Stimulated activated CD4-positive, alpha-beta T cell treated with anti-CD3 and anti-CD28 coated beads, Interleukin-12 subunit alpha, Interleukin-12 subunit beta, amount 100 ng/mL, for 4 hours (primary cell): ENCODE measurements around the gene MED27.

Experiments
- DNase-seq: peaks from one replicate; pipeline ENCODE4 v3.0.0-alpha.2; 2020

Gene MED27

GRCh38 chr9:131874916-131875670, 204.6 kb downstream of the MED27 start:
- no peak for DNase-seq

DNA sequence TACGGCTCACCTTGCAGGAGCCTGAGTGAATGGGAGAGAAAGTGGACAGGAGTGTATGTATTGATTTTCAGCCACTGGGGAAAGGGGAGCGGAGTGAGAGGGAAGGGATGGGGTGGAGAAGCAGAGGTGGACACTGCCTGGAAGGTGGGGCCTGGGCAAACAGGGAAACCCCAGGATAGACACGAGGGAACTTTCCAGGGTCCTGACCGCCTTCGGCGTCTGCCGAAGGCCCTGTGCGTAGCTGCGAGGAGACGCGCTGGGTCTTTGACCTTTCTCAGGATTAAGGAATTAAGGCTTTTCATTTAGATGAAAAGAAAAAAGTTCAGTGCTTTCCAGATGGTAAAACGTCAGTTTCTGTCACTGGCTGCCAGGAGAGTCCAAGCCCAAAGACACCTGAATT, 205.2 kb downstream of the MED27 start:
- no peak for DNase-seq

DNA sequence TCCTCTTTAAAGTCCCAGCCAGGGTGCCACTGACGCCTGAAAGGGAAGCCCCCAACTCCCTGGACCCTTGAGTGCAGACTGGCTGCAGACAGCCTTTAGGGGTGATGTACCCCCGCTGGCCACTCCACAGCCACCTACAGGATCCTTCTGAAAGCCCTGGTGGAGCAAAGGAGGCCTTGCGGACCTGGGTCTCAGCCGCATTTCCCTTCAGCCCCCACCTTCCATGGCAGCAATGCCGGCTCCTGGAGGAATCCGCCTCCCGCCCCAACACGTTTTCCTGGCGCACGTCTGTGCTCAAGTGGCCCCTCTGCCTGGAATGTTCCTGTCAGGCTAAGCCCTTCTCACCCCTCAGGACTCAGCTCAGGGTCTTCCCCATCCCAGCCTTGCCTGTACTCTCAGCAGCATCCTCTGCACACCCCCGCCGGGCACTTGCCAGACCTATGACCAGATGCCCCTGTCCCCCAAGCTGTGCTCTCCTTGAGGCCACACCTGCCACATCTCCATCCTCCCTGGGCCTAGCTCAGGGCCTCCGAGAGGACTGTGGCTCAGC, 205.7 kb downstream of the MED27 start:
- no peak for DNase-seq

- no peak for DNase-seq
These were observed 206.3 kb downstream of the MED27 start for GRCh38 chr9:131873335-131873734.

GRCh38 chr9:131872702-131873101, 207.0 kb downstream of the MED27 start:
- DNase-seq, result no peak

- DNase-seq, result no peak
These were observed 207.7 kb downstream of the MED27 start for GRCh38 chr9:131872006-131872405.

DNA sequence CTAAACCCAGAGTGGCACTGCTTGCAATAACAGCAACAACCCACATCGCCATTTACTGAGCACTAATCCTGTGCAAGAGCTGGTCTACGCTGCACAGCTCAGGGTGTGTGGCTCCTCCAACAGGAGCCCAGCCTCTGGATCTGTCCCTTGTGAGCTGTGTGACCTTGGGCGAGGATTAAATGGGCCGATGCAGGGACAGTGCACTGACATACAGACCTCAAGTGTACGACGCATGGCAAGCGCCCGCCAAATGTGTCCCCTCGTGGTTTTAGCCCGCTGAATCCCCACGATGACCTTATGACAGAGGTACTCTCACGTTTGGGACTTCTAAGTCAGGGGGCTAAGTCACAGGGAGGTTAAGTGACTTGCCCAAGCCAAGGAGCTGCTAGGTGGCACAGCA, 209.5 kb downstream of the MED27 start:
- DNase-seq, result no peak

DNA sequence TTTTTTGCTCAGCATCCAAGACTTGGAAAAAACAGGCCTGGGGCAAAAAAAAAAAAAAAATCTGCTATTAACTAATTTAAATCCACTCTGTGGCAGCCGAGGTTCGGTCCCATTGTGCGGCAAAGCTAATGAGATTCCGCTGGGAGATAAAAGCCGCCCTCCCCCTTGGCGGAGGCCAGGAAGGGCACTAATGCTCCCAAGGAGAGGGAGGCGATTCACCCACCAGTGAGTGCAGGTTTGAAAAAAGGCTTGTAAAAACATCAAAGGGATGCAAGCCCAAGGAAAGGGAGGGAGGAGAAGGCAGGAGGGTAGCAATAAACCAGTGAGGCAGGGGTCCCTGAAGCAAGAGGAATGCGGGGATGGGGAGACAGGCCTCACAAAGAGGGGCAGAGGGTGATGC, 210.3 kb downstream of the MED27 start:
- DNase-seq, result no peak

DNA sequence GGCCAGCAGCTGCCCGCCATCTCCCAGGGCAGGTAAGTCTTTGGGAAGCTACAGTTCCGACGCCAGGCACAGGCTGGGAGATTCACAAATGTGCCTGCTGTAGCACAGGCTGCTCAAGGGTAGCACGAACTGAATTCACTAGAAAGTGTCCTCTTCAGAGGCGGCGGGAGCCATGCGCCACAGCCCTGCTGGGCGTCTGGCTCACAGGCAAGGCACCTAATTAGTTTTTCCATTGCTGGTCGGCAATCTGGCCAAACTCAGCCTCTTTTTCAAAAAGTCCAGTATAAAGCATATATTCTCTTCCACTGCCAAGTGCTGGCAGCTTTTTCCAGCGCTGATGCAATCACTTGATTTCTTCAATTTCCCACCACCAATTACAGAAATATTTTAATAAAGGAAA, 210.9 kb downstream of the MED27 start:
- no peak for DNase-seq

DNA sequence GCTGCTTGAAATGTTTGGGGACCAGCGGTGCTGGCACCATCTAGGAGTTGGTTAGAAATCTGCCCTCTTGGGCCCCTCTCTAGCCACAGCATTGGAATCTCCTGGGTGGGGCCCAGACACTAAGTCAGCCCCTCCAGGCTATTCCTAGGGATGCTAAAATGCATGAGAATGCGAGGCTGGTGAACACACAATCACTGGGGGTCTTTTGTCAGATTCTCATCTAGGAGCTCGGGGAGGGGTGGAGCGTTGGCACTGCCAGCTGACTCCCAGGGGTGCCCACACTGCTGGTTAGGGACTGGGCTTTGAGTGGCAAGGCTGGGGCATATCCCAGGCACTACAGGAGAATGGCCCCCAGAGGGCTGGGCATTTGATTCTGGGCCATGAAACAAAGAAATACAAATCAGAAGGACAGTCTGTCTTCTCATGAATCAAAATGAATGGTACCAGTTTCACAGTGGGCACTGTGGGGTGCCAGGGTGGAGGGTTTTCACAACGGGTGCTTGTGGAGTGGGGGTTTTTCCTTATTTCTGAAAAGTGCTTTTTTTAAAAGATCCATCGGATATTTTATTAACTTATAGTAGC, 212.0 kb downstream of the MED27 start:
- no peak for DNase-seq

GRCh38 chr9:131865446-131866195, 214.0 kb downstream of the MED27 start:
- no peak for DNase-seq

DNA sequence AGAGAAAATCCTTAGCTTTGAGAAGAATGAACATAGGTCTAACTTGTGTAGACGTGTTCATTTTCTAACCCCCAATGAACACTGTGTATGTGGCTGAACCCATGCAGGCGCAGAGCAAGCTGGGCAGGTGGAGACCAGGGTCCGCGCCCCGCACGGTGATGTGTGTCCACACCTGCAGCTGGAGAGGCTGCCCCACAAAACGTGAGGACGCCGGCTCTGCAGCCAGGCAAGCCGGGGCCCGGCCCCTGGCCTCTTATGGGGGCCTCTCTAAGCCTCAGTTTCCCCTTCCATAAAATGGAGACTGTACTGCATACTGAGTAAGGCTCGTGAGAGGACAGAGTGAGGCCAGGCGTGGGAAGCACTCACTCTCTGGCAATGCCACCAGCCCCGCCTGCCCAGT, 215.1 kb downstream of the MED27 start:
- DNase-seq, result no peak

- DNase-seq, result no peak
These were observed 216.3 kb downstream of the MED27 start for GRCh38 chr9:131863306-131863896.

- DNase-seq, result no peak
These were observed 217.4 kb downstream of the MED27 start for GRCh38 chr9:131862261-131862660.

GRCh38 chr9:131860430-131860829, 219.2 kb downstream of the MED27 start:
- no peak for DNase-seq

GRCh38 chr9:131858147-131858546, 221.5 kb downstream of the MED27 start:
- no peak for DNase-seq

GRCh38 chr9:131856105-131856504, 223.6 kb downstream of the MED27 start:
- DNase-seq, result no peak

GRCh38 chr9:131854896-131855613, 224.6 kb downstream of the MED27 start:
- no peak for DNase-seq

- no peak for DNase-seq
These were observed 225.3 kb downstream of the MED27 start for GRCh38 chr9:131854334-131854733.

GRCh38 chr9:131853434-131853833, 226.2 kb downstream of the MED27 start:
- DNase-seq, result no peak

GRCh38 chr9:131851414-131851813, 228.3 kb downstream of the MED27 start:
- DNase-seq, result no peak

GRCh38 chr9:131849391-131849790, 230.3 kb downstream of the MED27 start:
- DNase-seq, result no peak
